Keratinocyte (primary cell): ENCODE results near the gene SLC51A. TPM values are rescaled to one million over a fixed set of nuclear protein-coding genes. Genes with fewer than 3 reads are reported as not detected.

ENCODE experiments used
- DNase-seq: peaks from one replicate; pipeline ENCODE4 v3.0.0-alpha.2; 2011; ENCODE audit warnings: low read depth, missing footprints, low spot score
- FAIRE-seq: peaks from 2 replicates; lab custom pipeline; 2011; peaks lifted over from hg19 to GRCh38; lab: Jason Lieb, UNC
- H2AFZ ChIP-seq: 2 replicates; pipeline ENCODE4 v1.6.0; 2012; ENCODE audit warnings: low read length, control low read depth, inconsistent platforms; ENCODE audit not compliant: control insufficient read depth
- H3K27ac ChIP-seq: 2 replicates; pipeline ENCODE4 v1.5.1; 2011; ENCODE audit warnings: low read length; ENCODE audit not compliant: control insufficient read depth, insufficient read depth
- H3K27me3 ChIP-seq: 3 replicates; pipeline ENCODE4 v1.6.0; 2011; ENCODE audit warnings: low read length; ENCODE audit not compliant: control insufficient read depth, insufficient read depth; ENCODE audit errors: extremely low read depth
- H3K36me3 ChIP-seq, 2 experiments: 2 replicates in 1 of 2; 3 replicates in 1 of 2; pipeline ENCODE4 v1.5.1; 2011; ENCODE audit warnings: low read length in 2 of 2, mild to moderate bottlenecking in 1 of 2; ENCODE audit not compliant: control insufficient read depth in 2 of 2, insufficient read depth in 2 of 2; ENCODE audit errors: extremely low read depth in 1 of 2
- H3K4me1 ChIP-seq: 3 replicates; pipeline ENCODE4 v1.5.1; 2011; ENCODE audit warnings: low read length; ENCODE audit not compliant: control insufficient read depth, insufficient read depth; ENCODE audit errors: extremely low read depth
- H3K4me2 ChIP-seq: 3 replicates; pipeline ENCODE4 v1.6.0; 2011; ENCODE audit warnings: low read depth, low read length; ENCODE audit not compliant: control insufficient read depth, insufficient read depth; ENCODE audit errors: extremely low read depth
- H3K4me3 ChIP-seq, 3 experiments: fragments of 200-600 bp in 1 of 3; sonication (generic) in 1 of 3; 2 replicates in 2 of 3; 3 replicates in 1 of 3; pipeline ENCODE4 v1.5.1; 2011 to 2016; ENCODE audit warnings: low read length in 3 of 3, mild to moderate bottlenecking in 3 of 3, control low read depth in 2 of 3, inconsistent platforms in 1 of 3, low read depth in 1 of 3, mixed read lengths in 1 of 3, mixed run types in 1 of 3, moderate library complexity in 1 of 3; ENCODE audit not compliant: control insufficient read depth in 2 of 3, insufficient read depth in 2 of 3; ENCODE audit errors: extremely low read depth in 1 of 3
- H3K79me2 ChIP-seq: 2 replicates; pipeline ENCODE4 v1.6.0; 2012; ENCODE audit warnings: low read length; ENCODE audit not compliant: control insufficient read depth, insufficient read depth
- H3K9ac ChIP-seq: 3 replicates; pipeline ENCODE4 v1.6.0; 2011; ENCODE audit warnings: low read length; ENCODE audit not compliant: control insufficient read depth, insufficient read depth; ENCODE audit errors: extremely low read depth
- H3K9me1 ChIP-seq: 3 replicates; pipeline ENCODE4 v1.6.0; 2011; ENCODE audit warnings: low read length; ENCODE audit not compliant: control insufficient read depth, insufficient read depth; ENCODE audit errors: extremely low read depth
- H3K9me3 ChIP-seq: 2 replicates; pipeline ENCODE4 v1.5.1; 2012; ENCODE audit warnings: low read depth, low read length; ENCODE audit not compliant: control insufficient read depth
- H4K20me1 ChIP-seq: 3 replicates; pipeline ENCODE4 v1.6.0; 2011; ENCODE audit warnings: low read length; ENCODE audit not compliant: control insufficient read depth, insufficient read depth; ENCODE audit errors: extremely low read depth
- EZH2 ChIP-seq: IDR thresholded peaks from one replicate; pipeline ENCODE4 v1.6.1; 2012; ENCODE audit warnings: inconsistent platforms, mild to moderate bottlenecking, low read length, moderate library complexity
- dilution Hi-C: fragments of 300-500 bp; cut with MboI; formaldehyde crosslinking; loops from one replicate; pipeline ENCODE4 v1.7.0; 2020; ENCODE audit warnings: low sequenced_read_pairs; ENCODE audit not compliant: extremely low pct_ligation_motif_present
- polyA plus RNA-seq, 5 experiments: library from polyadenylated mRNA; depleted of rRNA in 3 of 5; stranded (reverse) in 3 of 5; stranded (forward) in 1 of 5; unstranded in 1 of 5; fragments of >200 nt; gene quantifications; 1 replicate in 1 of 5; 2 replicates in 3 of 5; 3 replicates in 1 of 5; pipeline versions ENCODE4 v1.2.1 to v1.2.3, GENCODE V29; 2011 to 2012; ENCODE audit warnings: missing spikeins in 2 of 5, low read depth in 1 of 5, low replicate concordance in 1 of 5
- TF ChIP-seq, protein P1 (sequence below), 3 experiments: IDR thresholded peaks in 1 of 3; conservative IDR thresholded peaks in 1 of 3; optimal IDR thresholded peaks in 1 of 3; 2 replicates in 2 of 3; 3 replicates in 1 of 3; pipeline versions ENCODE3 to v1.5.1; 2011; ENCODE audit warnings: low read length in 3 of 3, mild to moderate bottlenecking in 3 of 3, moderate library complexity in 2 of 3, control low read depth in 1 of 3, inconsistent platforms in 1 of 3; ENCODE audit not compliant: insufficient read depth in 2 of 3; ENCODE audit errors: extremely low read depth in 1 of 3

Gene SLC51A
- polyA plus RNA-seq, 1 donor (not counting 4 experiments of a cell fraction or from before 2014, with no cell fraction given), result not detected

DNA sequence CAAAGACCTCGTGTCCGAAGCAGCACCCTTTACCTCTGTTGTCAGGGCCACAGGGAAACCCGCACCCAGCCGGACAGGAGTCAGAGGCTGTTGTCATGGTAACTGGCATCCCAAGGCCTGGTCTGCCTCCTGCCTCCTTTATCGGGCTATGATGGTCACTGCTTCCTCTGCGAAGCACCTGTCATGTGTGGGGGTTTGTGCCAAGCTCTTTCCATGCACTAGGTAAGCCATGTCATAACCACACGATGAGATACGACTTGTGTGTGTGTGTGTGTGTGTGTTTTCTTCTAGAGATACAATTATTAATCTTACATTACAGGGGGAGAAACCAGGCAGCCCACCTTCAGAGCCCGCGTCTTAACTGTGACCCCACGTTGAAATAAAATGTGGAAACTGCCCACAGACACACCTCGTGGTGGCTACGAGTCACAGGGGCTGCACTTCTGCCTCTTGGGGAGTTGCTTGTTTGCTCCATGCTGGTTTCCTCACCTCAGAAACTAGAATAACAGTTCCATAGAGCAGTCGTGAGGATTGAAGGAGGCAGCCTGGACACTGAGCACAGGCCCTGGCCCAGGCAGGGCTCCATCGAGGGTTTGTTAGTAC is 23.1 kb upstream of the SLC51A start:
- no peak for TF ChIP-seq EZH2
- TF ChIP-seq, protein P1, sequence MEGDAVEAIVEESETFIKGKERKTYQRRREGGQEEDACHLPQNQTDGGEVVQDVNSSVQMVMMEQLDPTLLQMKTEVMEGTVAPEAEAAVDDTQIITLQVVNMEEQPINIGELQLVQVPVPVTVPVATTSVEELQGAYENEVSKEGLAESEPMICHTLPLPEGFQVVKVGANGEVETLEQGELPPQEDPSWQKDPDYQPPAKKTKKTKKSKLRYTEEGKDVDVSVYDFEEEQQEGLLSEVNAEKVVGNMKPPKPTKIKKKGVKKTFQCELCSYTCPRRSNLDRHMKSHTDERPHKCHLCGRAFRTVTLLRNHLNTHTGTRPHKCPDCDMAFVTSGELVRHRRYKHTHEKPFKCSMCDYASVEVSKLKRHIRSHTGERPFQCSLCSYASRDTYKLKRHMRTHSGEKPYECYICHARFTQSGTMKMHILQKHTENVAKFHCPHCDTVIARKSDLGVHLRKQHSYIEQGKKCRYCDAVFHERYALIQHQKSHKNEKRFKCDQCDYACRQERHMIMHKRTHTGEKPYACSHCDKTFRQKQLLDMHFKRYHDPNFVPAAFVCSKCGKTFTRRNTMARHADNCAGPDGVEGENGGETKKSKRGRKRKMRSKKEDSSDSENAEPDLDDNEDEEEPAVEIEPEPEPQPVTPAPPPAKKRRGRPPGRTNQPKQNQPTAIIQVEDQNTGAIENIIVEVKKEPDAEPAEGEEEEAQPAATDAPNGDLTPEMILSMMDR (optimal IDR thresholded peaks at IDR 0.05 in 1 of 3, IDR thresholded peaks at IDR 0.05 in 1 of 3, conservative IDR thresholded peaks at IDR 0.05 in 1 of 3; ENCODE audit: extremely low read depth in 1 of 3, insufficient read depth in 2 of 3, low read length in 3 of 3), result no peak
- peak overlapping the region; percentile 98 for H2AFZ ChIP-seq
- peak overlapping the region; percentile 9 for H3K9ac ChIP-seq

DNA sequence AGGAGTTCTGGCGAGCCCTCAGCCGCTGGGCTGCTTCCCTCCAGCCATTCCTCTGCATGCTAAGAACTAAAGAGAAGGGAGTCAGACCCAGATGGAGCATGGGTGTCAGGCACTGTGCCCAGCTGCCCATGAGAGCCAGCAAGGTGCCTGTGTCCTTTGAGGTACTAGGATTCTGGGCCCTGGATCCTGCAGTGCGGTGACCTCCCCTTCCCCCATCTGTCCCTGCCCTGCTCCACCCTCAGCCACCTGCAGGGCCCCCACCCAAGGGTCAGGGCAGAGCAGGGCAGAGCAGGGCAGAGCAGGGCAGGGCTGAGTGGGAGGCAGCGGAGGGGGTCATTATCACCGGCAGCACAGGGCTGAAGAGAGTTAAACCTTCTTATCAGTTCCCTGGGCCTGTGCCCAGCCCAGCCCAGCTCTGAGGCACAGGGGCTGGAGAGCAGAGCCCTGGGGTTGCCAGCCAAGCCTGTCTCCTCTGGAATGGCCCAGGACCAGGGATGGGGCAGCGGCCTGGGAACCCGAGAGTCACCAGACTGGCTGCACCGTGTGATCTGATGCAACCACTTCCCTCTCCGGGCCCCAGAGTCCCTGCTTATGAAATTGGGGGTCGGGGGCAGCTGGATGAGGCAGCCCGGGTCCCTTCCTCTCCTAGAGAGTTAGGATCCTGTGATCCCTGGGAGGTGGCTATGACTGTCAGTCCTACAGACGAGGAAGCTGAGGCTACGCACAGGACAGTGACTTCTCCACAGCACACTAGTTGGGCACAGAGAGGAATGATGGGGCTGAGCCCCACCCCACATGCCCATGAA is 22.4 kb upstream of the SLC51A start:
- no peaks in the 10 kb centered on the region for H3K36me3 ChIP-seq
- H3K4me2 ChIP-seq, result no peak overlapping the region
- no peak for DNase-seq
- H3K9me1 ChIP-seq, result no peaks in the 10 kb centered on the region
- H3K79me2 ChIP-seq, result no peaks in the 10 kb centered on the region
- no peak overlapping the region for H3K4me3 ChIP-seq
- no peaks in the 10 kb centered on the region for H4K20me1 ChIP-seq
- H3K27ac ChIP-seq, result no peak overlapping the region
- H2AFZ ChIP-seq, result no peak overlapping the region
- no peaks in the 10 kb centered on the region for H3K27me3 ChIP-seq
- FAIRE-seq, result no peak
- TF ChIP-seq, protein P1 (optimal IDR thresholded peaks at IDR 0.05 in 1 of 3, IDR thresholded peaks at IDR 0.05 in 1 of 3, conservative IDR thresholded peaks at IDR 0.05 in 1 of 3; ENCODE audit: extremely low read depth in 1 of 3, insufficient read depth in 2 of 3, low read length in 3 of 3), result no peak
- TF ChIP-seq EZH2, result no peak
- peaks cover 11% of the 10 kb centered on the region for H3K4me1 ChIP-seq
- H3K9me3 ChIP-seq, result no peaks in the 10 kb centered on the region
- no peak overlapping the region for H3K9ac ChIP-seq
- dilution Hi-C loops, result no loop called here

More for the DNA sequence above, 23.1 kb upstream of the SLC51A start:
- DNase-seq (no peak), FAIRE-seq (no peak)
- Histone ChIP-seq H3K36me3 (no peaks in the 10 kb centered on the region), H3K9me1 (no peaks in the 10 kb centered on the region), H3K9me3 (no peaks in the 10 kb centered on the region), H3K4me3 (no peak overlapping the region), H3K27me3 (no peaks in the 10 kb centered on the region), H4K20me1 (no peaks in the 10 kb centered on the region), H3K79me2 (no peaks in the 10 kb centered on the region), H3K4me1 (peaks cover 14% of the 10 kb centered on the region), H3K27ac (no peak overlapping the region), H3K4me2 (no peak overlapping the region)
- dilution Hi-C loops, result no loop called here
